Stimulated activated CD8-positive, alpha-beta memory T cell treated with anti-CD3 and anti-CD28 coated beads, Interleukin-15, amount 100 ng/mL, for 1 hour (primary cell): ENCODE data around the gene TRAIP.
"Not testable (repeated sequence)": the region's sequence is repeated elsewhere in the genome, so short reads cannot be mapped to it uniquely, and the experiment has no call there.

Experiments used
- DNase-seq: peaks from one replicate; pipeline ENCODE4 v3.0.0-alpha.2; 2020; ENCODE audit warnings: low read depth

TRAIP gene

GRCh38 chr3:49856181-49857005, at the start of gene TRAIP:
TSS of gene TRAIP (minus strand) at chr3:49856564. CDS start at chr3:49856453, 111 bp downstream.
- peak; percentile 93 for DNase-seq

- not testable (repeated sequence) for DNase-seq
Observed at GRCh38 chr3:49904448-49904847, 48.1 kb upstream of the TRAIP start.

GRCh38 chr3:49903451-49904424, 47.4 kb upstream of the TRAIP start, which contains the start of gene MST1R:
TSS of gene MST1R (minus strand) at chr3:49903873. CDS start at chr3:49903609, 264 bp downstream.
- peak; percentile 57 for DNase-seq

- DNase-seq = no peak
Observed at GRCh38 chr3:49902511-49903345, 46.4 kb upstream of the TRAIP start.

GRCh38 chr3:49901366-49902339, 45.3 kb upstream of the TRAIP start:
- no peak for DNase-seq

- DNase-seq = no peak
Observed at GRCh38 chr3:49900491-49901153, 44.3 kb upstream of the TRAIP start.

- no peak for DNase-seq
Observed at GRCh38 chr3:49899815-49900214, 43.5 kb upstream of the TRAIP start.

GRCh38 chr3:49898991-49899390, 42.6 kb upstream of the TRAIP start:
- DNase-seq = no peak

- DNase-seq = no peak
Observed at GRCh38 chr3:49896345-49896744, 40.0 kb upstream of the TRAIP start.

- no peak for DNase-seq
Observed at GRCh38 chr3:49895791-49896190, 39.4 kb upstream of the TRAIP start.

GRCh38 chr3:49889296-49889695, 32.9 kb upstream of the TRAIP start:
- no peak for DNase-seq

GRCh38 chr3:49886922-49887265, 30.5 kb upstream of the TRAIP start:
- no peak for DNase-seq

GRCh38 chr3:49883998-49884397, 27.6 kb upstream of the TRAIP start:
- no peak for DNase-seq

GRCh38 chr3:49882166-49882565, 25.8 kb upstream of the TRAIP start:
- no peak for DNase-seq

- DNase-seq = no peak
Observed at GRCh38 chr3:49880581-49881315, 24.4 kb upstream of the TRAIP start.

- no peak for DNase-seq
Observed at GRCh38 chr3:49879721-49880120, 23.4 kb upstream of the TRAIP start.

- no peak for DNase-seq
Observed at GRCh38 chr3:49878686-49879085, 22.3 kb upstream of the TRAIP start.

- no peak for DNase-seq
Observed at GRCh38 chr3:49877716-49878115, 21.4 kb upstream of the TRAIP start.

GRCh38 chr3:49876567-49876966, 20.2 kb upstream of the TRAIP start:
- DNase-seq = no peak
